ENCODE data around the gene NTN5.

NTN5 gene

GRCh38 chr19:48672994-48673393 lies at the start of gene NTN5:
NTN5 (minus strand) TSS chr19:48673017; CDS start chr19:48670986, 2,031 bp downstream.
- H3K27ac Mint-ChIP-seq, result no peak within 1 kb of the TSS
- DNase-seq, result no peak
- H3K36me3 Mint-ChIP-seq (ENCODE audit: low read depth), result peaks cover 4% of the 10 kb centered on the region
- H3K27me3 Mint-ChIP-seq (ENCODE audit: low read depth, poor library complexity), result peaks cover 21% of the 10 kb centered on the region
- peaks cover 7% of the 10 kb centered on the region for H3K9me3 Mint-ChIP-seq
- H3K4me3 Mint-ChIP-seq, result no peak within 1 kb of the TSS
- TF ChIP-seq, protein P1, sequence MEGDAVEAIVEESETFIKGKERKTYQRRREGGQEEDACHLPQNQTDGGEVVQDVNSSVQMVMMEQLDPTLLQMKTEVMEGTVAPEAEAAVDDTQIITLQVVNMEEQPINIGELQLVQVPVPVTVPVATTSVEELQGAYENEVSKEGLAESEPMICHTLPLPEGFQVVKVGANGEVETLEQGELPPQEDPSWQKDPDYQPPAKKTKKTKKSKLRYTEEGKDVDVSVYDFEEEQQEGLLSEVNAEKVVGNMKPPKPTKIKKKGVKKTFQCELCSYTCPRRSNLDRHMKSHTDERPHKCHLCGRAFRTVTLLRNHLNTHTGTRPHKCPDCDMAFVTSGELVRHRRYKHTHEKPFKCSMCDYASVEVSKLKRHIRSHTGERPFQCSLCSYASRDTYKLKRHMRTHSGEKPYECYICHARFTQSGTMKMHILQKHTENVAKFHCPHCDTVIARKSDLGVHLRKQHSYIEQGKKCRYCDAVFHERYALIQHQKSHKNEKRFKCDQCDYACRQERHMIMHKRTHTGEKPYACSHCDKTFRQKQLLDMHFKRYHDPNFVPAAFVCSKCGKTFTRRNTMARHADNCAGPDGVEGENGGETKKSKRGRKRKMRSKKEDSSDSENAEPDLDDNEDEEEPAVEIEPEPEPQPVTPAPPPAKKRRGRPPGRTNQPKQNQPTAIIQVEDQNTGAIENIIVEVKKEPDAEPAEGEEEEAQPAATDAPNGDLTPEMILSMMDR (IDR thresholded peaks at IDR 0.05), result no peak
- peaks cover 45% of the 10 kb centered on the region for H3K4me1 Mint-ChIP-seq

DNA sequence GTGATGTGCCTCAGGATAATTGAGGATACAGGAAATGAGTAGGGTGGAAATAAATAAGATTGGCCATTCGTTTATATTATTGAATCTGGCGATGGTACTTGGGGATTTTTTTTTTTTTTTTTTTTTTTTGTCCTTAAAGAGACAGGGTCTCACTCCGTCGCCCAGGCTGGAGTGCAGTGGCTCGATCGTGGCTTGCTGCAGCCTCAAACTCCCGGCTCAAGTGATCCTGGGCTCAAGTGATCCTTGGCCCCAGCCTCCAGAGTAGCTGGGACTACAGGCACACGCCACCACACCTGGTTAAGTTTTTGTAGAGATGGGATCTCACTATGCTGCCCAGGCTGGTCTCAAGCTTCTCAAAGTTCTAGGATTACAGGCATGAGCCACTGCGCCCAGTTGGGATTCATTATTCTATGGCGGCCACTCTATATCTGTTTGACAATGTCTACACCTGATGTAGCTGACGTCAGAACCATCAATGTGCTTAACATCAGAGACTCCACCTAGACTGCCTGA lies 49.4 kb upstream of the NTN5 start:
- Mint-ChIP-seq H3K4me3 (peak overlapping the region; percentile 48), H3K36me3 (ENCODE audit: low read depth) (peaks cover 16% of the 10 kb centered on the region), H3K4me1 (peaks cover 46% of the 10 kb centered on the region), H3K27me3 (ENCODE audit: low read depth, poor library complexity) (peaks cover 3% of the 10 kb centered on the region), H3K27ac (no peak overlapping the region), H3K9me3 (no peaks in the 10 kb centered on the region)
- no peak for DNase-seq
- TF ChIP-seq, protein P1 (IDR thresholded peaks at IDR 0.05), result no peak

DNA sequence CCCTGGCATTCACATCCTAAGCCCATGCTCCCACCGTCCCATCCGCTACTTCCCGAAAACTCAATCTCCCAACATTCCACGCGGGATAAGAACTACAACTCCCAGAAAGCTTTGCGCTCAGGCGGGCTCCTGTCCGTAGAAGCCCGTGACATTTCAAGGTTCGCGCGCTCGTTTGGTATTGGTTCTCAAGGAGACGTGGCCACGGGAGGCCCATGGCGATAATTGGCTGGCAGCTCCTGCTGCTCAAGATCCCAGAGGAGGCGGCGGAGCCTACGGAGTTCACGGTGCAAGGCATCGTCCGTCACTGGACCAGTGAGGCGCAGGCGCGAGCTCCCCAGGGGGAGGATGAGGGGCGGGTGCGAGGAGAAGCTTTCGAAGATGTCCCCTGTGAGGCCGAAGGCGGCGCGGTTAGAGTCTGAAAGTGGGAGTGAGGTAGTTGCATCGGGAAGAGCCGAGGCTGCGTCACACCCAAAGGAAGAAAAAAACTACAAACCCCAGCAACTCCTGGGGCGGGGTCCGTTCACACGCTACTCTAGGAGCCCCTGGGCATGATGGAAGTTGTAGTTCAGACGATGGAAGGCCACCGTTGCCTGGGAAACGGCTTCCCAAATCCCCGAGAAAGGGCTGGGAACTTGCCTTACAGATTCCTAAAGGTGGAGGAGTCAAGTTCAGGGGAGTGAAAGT lies 47.9 kb upstream of the NTN5 start:
- Mint-ChIP-seq H3K36me3 (ENCODE audit: low read depth) (peaks cover 9% of the 10 kb centered on the region), H3K4me3 (peak overlapping the region; percentile 99), H3K4me1 (peaks cover 59% of the 10 kb centered on the region), H3K9me3 (no peaks in the 10 kb centered on the region), H3K27me3 (ENCODE audit: low read depth, poor library complexity) (peaks cover 3% of the 10 kb centered on the region), H3K27ac (peak overlapping the region; percentile 99)
- DNase-seq, result peak; percentile 96
- TF ChIP-seq, protein P1 (IDR thresholded peaks at IDR 0.05), result no peak

- DNase-seq, result no peak
- H3K27ac Mint-ChIP-seq, result peak overlapping the region; percentile 99
- peak overlapping the region; percentile 99 for H3K4me3 Mint-ChIP-seq
- H3K27me3 Mint-ChIP-seq (ENCODE audit: low read depth, poor library complexity), result peaks cover 3% of the 10 kb centered on the region
- H3K4me1 Mint-ChIP-seq, result peaks cover 60% of the 10 kb centered on the region
- H3K36me3 Mint-ChIP-seq (ENCODE audit: low read depth), result peaks cover 4% of the 10 kb centered on the region
- TF ChIP-seq, protein P1 (IDR thresholded peaks at IDR 0.05), result no peak
- no peaks in the 10 kb centered on the region for H3K9me3 Mint-ChIP-seq
Observed at GRCh38 chr19:48720251-48720612, 47.4 kb upstream of the NTN5 start.

DNA sequence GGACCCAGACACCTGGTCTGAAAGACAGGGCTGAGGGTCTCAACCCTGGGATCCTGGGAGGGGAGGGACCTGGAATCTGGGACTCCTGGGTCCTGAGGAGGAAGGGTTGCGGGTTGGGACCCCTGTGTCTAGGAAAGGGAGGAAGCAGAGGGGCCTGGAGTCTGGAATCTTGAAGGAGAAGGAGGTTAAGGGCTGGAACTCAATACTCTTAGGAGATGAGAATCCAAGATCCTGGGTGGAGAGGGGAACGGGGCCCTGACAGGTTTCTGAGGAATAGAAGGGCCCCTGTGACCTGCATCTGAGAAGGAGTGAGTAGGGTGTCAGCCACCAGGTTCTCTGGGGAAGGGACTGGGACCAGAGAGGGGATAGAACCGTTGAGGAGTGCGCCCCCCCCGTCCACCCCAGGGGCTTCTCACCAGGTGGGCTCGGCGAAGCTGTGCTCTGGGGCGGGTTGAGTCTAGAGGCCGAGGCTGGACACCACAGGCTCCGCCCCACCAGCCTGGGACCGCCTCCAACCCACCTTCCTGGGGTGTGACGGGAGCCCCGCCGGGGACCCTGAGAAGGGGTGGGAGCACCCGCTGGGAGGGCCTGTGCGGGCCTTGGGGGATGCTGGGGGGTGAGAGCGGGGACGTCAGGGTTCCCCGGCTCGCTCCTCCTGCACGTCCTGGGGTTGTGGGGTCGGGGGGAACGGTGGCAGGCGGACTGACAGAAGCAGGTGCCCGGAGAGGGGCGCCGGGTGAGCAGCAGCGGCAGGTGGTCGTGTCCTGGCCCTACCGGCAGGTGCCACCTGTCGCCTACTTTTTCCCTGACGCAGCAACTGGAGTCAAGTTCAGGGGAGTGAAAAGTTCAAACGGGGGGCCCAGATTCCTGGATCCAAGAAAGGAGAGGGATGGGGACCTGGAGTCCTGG lies 46.7 kb upstream of the NTN5 start, which contains the start of gene MAMSTR:
Gene MAMSTR (minus strand): TSS at position 463 of the 909 bp plus-strand sequence. CDS start 694 bp downstream, outside the sequence.
- Mint-ChIP-seq H3K9me3 (no peaks in the 10 kb centered on the region), H3K27me3 (ENCODE audit: low read depth, poor library complexity) (peaks cover 6% of the 10 kb centered on the region), H3K36me3 (ENCODE audit: low read depth) (no peaks in the 10 kb centered on the region), H3K27ac (peak within 1 kb of the TSS; percentile 99), H3K4me1 (peaks cover 60% of the 10 kb centered on the region), H3K4me3 (peak within 1 kb of the TSS; percentile 99)
- TF ChIP-seq, protein P1 (IDR thresholded peaks at IDR 0.05), result no peak
- DNase-seq, result no peak
